CD14-positive monocyte (primary cell): ENCODE results near the gene VPS18. TPM values are rescaled to one million over a fixed set of nuclear protein-coding genes. Genes with fewer than 3 reads are reported as not detected.

Source experiments
- DNase-seq, 3 donors: peaks; one replicate each; pipeline ENCODE4 v3.0.0-alpha.2; 2011 to 2022
- H2AFZ ChIP-seq: 2 replicates; pipeline ENCODE4 v1.6.0; 2012; ENCODE audit warnings: mild to moderate bottlenecking, low read depth, low read length, inconsistent platforms; ENCODE audit not compliant: insufficient read depth, poor library complexity, severe bottlenecking
- H3K27ac ChIP-seq, 2 donors: 1 replicate in 1 of 2; 2 replicates in 1 of 2; pipeline ENCODE4 v1.5.1; 2012 to 2013; ENCODE audit warnings: low read length in 2 of 2, control low read depth in 1 of 2, inconsistent platforms in 1 of 2, low read depth in 1 of 2, mild to moderate bottlenecking in 1 of 2
- H3K27me3 ChIP-seq, 2 donors: one replicate each; pipeline versions ENCODE4 v1.6.0 to v1.6.1; 2011 to 2013; ENCODE audit warnings: low read length in 2 of 2; ENCODE audit not compliant: control insufficient read depth in 2 of 2, insufficient read depth in 2 of 2
- H3K36me3 ChIP-seq, 2 donors: replicated peaks in 1 of 2; 1 replicate in 1 of 2; 2 replicates in 1 of 2; pipeline versions ENCODE4 v1.5.1 to v1.6.1; 2012 to 2013; ENCODE audit warnings: low read length in 2 of 2, control low read depth in 1 of 2, inconsistent platforms in 1 of 2, mild to moderate bottlenecking in 1 of 2; ENCODE audit not compliant: insufficient read depth in 2 of 2, control insufficient read depth in 1 of 2
- H3K4me1 ChIP-seq, 2 donors: 1 replicate in 1 of 2; 2 replicates in 1 of 2; pipeline versions ENCODE4 v1.5.1 to v1.6.1; 2012 to 2013; ENCODE audit warnings: low read length in 2 of 2, control low read depth in 1 of 2, inconsistent platforms in 1 of 2, mild to moderate bottlenecking in 1 of 2, moderate library complexity in 1 of 2; ENCODE audit not compliant: insufficient read depth in 2 of 2, control insufficient read depth in 1 of 2
- H3K4me2 ChIP-seq: replicated peaks from 2 replicates; pipeline ENCODE3; 2012; ENCODE audit warnings: low read length, moderate library complexity, mild to moderate bottlenecking; ENCODE audit not compliant: poor library complexity, severe bottlenecking; ENCODE audit errors: extremely low read depth
- H3K4me3 ChIP-seq, 3 experiments: fragments of 200-600 bp in 1 of 3; sonication (generic) in 1 of 3; replicated peaks in 1 of 3; 1 replicate in 2 of 3; 2 replicates in 1 of 3; pipeline ENCODE4 v1.5.1; 2011 to 2013; ENCODE audit warnings: low read length in 3 of 3, mild to moderate bottlenecking in 3 of 3, control low read depth in 2 of 3, low read depth in 2 of 3, inconsistent platforms in 1 of 3, moderate library complexity in 1 of 3
- H3K79me2 ChIP-seq: 2 replicates; pipeline ENCODE4 v1.6.0; 2012; ENCODE audit warnings: mild to moderate bottlenecking, control low read depth, inconsistent platforms, low read length, moderate library complexity; ENCODE audit not compliant: insufficient read depth
- H3K9ac ChIP-seq: 2 replicates; pipeline ENCODE4 v1.6.0; 2017; ENCODE audit warnings: low read length, mild to moderate bottlenecking; ENCODE audit not compliant: insufficient read depth, poor library complexity, severe bottlenecking
- H3K9me3 ChIP-seq, 2 donors: replicated peaks in 1 of 2; 1 replicate in 1 of 2; 2 replicates in 1 of 2; pipeline versions ENCODE4 v1.5.1 to v1.6.1; 2012 to 2013; ENCODE audit warnings: low read length in 2 of 2, control low read depth in 1 of 2; ENCODE audit not compliant: control insufficient read depth in 1 of 2, insufficient read depth in 1 of 2
- H4K20me1 ChIP-seq: 2 replicates; pipeline ENCODE4 v1.6.0; 2012; ENCODE audit warnings: mild to moderate bottlenecking, low read length, control low read depth, moderate library complexity; ENCODE audit not compliant: insufficient read depth
- H3K27ac Mint-ChIP-seq, 7 donors: one replicate each; pipeline ENCODE4 v1.8.0; 2020; ENCODE audit warnings: mild to moderate bottlenecking in 7 of 7, mixed read lengths in 7 of 7, moderate library complexity in 6 of 7, inconsistent platforms in 2 of 7
- H3K27me3 Mint-ChIP-seq, 3 donors: one replicate each; pipeline ENCODE4 v1.8.0; 2021 to 2022; ENCODE audit warnings: low read depth in 3 of 3, mild to moderate bottlenecking in 3 of 3, mixed read lengths in 3 of 3, moderate library complexity in 3 of 3, inconsistent platforms in 1 of 3
- H3K36me3 Mint-ChIP-seq, 2 donors: one replicate each; pipeline ENCODE4 v1.8.0; 2020; ENCODE audit warnings: mixed read lengths in 2 of 2, inconsistent platforms in 1 of 2, mild to moderate bottlenecking in 1 of 2
- H3K4me1 Mint-ChIP-seq: one replicate; pipeline ENCODE4 v1.8.0; 2020; ENCODE audit warnings: mild to moderate bottlenecking, mixed read lengths
- H3K4me3 Mint-ChIP-seq, 2 donors: one replicate each; pipeline ENCODE4 v1.8.0; 2020; ENCODE audit warnings: mild to moderate bottlenecking in 2 of 2, mixed read lengths in 2 of 2, moderate library complexity in 1 of 2
- H3K9me3 Mint-ChIP-seq, 7 donors: one replicate each; pipeline ENCODE4 v1.8.0; 2020 to 2022; ENCODE audit warnings: mixed read lengths in 7 of 7, mild to moderate bottlenecking in 6 of 7, moderate library complexity in 6 of 7, inconsistent platforms in 2 of 7
- WGBS: methylation state at CpG from one replicate; pipeline ENCODE4 v1.1.5; 2013; ENCODE audit warnings: missing lambda C conversion rate; ENCODE audit not compliant: insufficient coverage; 5-methylcytosine and 5-hydroxymethylcytosine counted together
- intact Hi-C, 2 donors: fragments of 100-400 bp; cut with micrococcal nuclease; formaldehyde crosslinking; loops; one replicate each; pipeline versions ENCODE4 v1.15.0 to v1.15.1; 2023
- polyA plus RNA-seq, 3 donors: library from polyadenylated mRNA; depleted of rRNA in 1 of 3; unstranded in 2 of 3; stranded (reverse) in 1 of 3; fragments of 300-500 nt in 2 of 3; fragments of >200 nt in 1 of 3; fragmentation: Illumina TruSeq in 2 of 3; gene quantifications; 1 replicate in 2 of 3; 2 replicates in 1 of 3; pipeline ENCODE4 v1.2.3, GENCODE V29; 2012 to 2021
- TF ChIP-seq, protein P1 (sequence below): fragments of 200-600 bp; IDR thresholded peaks from one replicate; pipeline ENCODE4 v1.8.0; 2022; ENCODE audit warnings: antibody characterized with exemption, mild to moderate bottlenecking

Gene VPS18
- polyA plus RNA-seq, 3 donors: 12.1 to 22.8 (median 21.8) TPM

- peaks cover 0 to 7% (median 5%) of the 10 kb centered on the region in 3 donors for H3K27me3 Mint-ChIP-seq
- no peaks in the 10 kb centered on the region for H3K9me3 ChIP-seq
- H3K27ac ChIP-seq: no peak overlapping the region
- peaks cover 25% of the 10 kb centered on the region for H3K4me1 Mint-ChIP-seq
- H3K27ac Mint-ChIP-seq: no peak overlapping the region
- H4K20me1 ChIP-seq: no peaks in the 10 kb centered on the region
- H3K4me3 Mint-ChIP-seq: no peak overlapping the region
- intact Hi-C loops: no loop called here
- no peak overlapping the region for H3K4me2 ChIP-seq
- no peaks in the 10 kb centered on the region for H3K36me3 Mint-ChIP-seq
- peaks cover 21 to 24% of the 10 kb centered on the region in 2 donors for H3K4me1 ChIP-seq
- no peaks in the 10 kb centered on the region for H3K79me2 ChIP-seq
- no peak overlapping the region for H3K9ac ChIP-seq
- TF ChIP-seq, protein P1, sequence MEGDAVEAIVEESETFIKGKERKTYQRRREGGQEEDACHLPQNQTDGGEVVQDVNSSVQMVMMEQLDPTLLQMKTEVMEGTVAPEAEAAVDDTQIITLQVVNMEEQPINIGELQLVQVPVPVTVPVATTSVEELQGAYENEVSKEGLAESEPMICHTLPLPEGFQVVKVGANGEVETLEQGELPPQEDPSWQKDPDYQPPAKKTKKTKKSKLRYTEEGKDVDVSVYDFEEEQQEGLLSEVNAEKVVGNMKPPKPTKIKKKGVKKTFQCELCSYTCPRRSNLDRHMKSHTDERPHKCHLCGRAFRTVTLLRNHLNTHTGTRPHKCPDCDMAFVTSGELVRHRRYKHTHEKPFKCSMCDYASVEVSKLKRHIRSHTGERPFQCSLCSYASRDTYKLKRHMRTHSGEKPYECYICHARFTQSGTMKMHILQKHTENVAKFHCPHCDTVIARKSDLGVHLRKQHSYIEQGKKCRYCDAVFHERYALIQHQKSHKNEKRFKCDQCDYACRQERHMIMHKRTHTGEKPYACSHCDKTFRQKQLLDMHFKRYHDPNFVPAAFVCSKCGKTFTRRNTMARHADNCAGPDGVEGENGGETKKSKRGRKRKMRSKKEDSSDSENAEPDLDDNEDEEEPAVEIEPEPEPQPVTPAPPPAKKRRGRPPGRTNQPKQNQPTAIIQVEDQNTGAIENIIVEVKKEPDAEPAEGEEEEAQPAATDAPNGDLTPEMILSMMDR: no peak
- no peaks in the 10 kb centered on the region for H3K27me3 ChIP-seq
- 94% methylated on average over 12 of the region's 12 CpGs for WGBS
- no peaks in the 10 kb centered on the region for H3K36me3 ChIP-seq
- DNase-seq: no peak
- H2AFZ ChIP-seq: no peak overlapping the region
- peaks cover 0 to 2% (median 0%) of the 10 kb centered on the region in 7 donors for H3K9me3 Mint-ChIP-seq
- no peak overlapping the region for H3K4me3 ChIP-seq
Observed at GRCh38 chr15:40914013-40914412, 19.8 kb downstream of the VPS18 start.

GRCh38 chr15:40914486-40914885 is 20.2 kb downstream of the VPS18 start:
- H3K4me1 ChIP-seq: peaks cover 16 to 19% of the 10 kb centered on the region in 2 donors
- Mint-ChIP-seq H3K27me3 (peaks cover 0 to 7% (median 5%) of the 10 kb centered on the region in 3 donors), H3K36me3 (no peaks in the 10 kb centered on the region), H3K4me1 (peaks cover 20% of the 10 kb centered on the region), H3K9me3 (peaks cover 0 to 2% (median 0%) of the 10 kb centered on the region in 7 donors), H3K4me3 (no peak overlapping the region), H3K27ac (no peak overlapping the region)
- no peak overlapping the region for H3K9ac ChIP-seq
- no peak overlapping the region for H3K4me3 ChIP-seq
- H3K79me2 ChIP-seq: no peaks in the 10 kb centered on the region
- no peaks in the 10 kb centered on the region for H4K20me1 ChIP-seq
- 83% methylated on average over 3 of the region's 8 CpGs for WGBS
- intact Hi-C loops: no loop called here
- no peaks in the 10 kb centered on the region for H3K36me3 ChIP-seq
- no peak overlapping the region for H3K27ac ChIP-seq
- TF ChIP-seq, protein P1: no peak
- no peak overlapping the region for H2AFZ ChIP-seq
- H3K4me2 ChIP-seq: no peak overlapping the region
- H3K9me3 ChIP-seq: no peaks in the 10 kb centered on the region
- no peaks in the 10 kb centered on the region for H3K27me3 ChIP-seq
- no peak for DNase-seq
